ENCODE results near the gene FOXC1. TPM values are rescaled to one million over a fixed set of nuclear protein-coding genes. Genes with fewer than 3 reads are reported as not detected.

The FOXC1 gene
- total RNA-seq, 1 donor from 2014 or later: 2.3 TPM

DNA sequence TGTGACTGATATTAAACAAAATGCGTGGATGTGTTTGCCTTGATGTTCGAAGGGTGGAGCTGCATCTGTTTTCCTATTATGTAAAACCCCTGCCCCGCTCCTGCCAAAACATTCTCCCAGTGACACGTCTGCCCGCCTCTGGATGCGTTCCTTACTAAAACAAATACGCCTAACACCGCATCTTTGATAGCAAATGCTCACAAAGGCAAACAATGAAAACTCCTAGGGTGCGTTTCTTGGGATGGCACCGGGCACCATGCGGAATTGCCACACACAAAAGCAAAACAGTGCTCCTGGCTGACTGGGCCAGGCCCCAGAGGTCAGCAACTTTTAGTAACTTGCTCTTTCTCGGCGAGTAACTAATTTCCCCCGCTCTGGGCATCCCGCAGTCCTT, 9.0 kb upstream of the FOXC1 start:
- DNase-seq (no peak), ATAC-seq (no peak)
- peaks cover 23% of the 10 kb centered on the region for H3K4me1 ChIP-seq
- H3K36me3 ChIP-seq: no peaks in the 10 kb centered on the region
- H3K27me3 ChIP-seq (ENCODE audit: low read depth): peaks cover 79% of the 10 kb centered on the region
- no peak overlapping the region for H3K27ac ChIP-seq
- TF ChIP-seq, protein P1, sequence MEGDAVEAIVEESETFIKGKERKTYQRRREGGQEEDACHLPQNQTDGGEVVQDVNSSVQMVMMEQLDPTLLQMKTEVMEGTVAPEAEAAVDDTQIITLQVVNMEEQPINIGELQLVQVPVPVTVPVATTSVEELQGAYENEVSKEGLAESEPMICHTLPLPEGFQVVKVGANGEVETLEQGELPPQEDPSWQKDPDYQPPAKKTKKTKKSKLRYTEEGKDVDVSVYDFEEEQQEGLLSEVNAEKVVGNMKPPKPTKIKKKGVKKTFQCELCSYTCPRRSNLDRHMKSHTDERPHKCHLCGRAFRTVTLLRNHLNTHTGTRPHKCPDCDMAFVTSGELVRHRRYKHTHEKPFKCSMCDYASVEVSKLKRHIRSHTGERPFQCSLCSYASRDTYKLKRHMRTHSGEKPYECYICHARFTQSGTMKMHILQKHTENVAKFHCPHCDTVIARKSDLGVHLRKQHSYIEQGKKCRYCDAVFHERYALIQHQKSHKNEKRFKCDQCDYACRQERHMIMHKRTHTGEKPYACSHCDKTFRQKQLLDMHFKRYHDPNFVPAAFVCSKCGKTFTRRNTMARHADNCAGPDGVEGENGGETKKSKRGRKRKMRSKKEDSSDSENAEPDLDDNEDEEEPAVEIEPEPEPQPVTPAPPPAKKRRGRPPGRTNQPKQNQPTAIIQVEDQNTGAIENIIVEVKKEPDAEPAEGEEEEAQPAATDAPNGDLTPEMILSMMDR (IDR thresholded peaks at IDR 0.05): no peak
- intact Hi-C loops (cut with DNase I): loop anchor here (10.0 kb wide), 1 partner anchor 594 kb away; no protein-coding TSS in a partner anchor
- H3K9me3 ChIP-seq: no peaks in the 10 kb centered on the region
- no peak overlapping the region for H3K4me3 ChIP-seq

DNA sequence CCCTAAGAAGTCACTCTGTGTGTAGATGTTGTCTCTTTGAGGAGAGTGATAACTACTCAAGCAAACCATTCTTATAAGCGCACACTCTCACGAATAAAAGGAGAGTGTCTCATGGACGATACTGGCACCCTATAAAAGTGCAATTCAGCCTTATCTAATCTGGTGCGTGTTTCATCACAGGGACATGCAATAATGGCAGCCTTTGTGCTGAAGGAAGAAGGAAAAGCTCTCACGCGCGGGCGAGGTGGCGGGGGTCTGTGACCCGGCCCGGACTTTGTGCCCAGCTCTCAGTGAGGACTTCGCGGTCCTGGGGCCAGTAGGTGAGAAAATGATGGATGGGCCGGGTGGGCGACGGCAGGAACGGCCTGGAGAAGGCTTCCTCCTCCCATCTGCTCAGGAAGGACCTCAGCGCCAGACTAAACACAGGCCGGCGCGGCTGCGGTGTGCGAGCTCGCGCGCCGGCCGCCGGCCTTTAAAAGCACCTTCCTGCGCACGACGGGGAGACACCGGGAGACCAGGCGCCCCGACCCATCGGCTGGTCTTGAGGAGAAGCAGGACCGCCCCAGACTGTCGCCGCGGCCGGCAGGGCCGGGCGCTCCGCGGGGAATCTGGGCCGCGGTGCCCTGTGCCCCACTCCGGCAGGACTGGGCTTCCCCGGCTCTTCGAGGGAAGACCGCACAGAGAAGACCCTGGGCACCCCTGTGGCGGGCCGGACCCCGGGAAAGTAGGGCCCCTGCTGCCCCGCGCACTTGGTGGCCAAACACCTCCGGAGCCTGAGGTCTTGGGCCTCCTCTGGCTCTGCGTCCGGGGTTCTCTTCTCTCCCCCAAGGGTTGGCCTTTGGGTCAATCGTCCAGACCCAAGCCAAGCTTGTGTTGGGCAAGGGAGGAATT, 8.3 kb upstream of the FOXC1 start:
- H3K27me3 ChIP-seq (ENCODE audit: low read depth): peaks cover 81% of the 10 kb centered on the region

DNA sequence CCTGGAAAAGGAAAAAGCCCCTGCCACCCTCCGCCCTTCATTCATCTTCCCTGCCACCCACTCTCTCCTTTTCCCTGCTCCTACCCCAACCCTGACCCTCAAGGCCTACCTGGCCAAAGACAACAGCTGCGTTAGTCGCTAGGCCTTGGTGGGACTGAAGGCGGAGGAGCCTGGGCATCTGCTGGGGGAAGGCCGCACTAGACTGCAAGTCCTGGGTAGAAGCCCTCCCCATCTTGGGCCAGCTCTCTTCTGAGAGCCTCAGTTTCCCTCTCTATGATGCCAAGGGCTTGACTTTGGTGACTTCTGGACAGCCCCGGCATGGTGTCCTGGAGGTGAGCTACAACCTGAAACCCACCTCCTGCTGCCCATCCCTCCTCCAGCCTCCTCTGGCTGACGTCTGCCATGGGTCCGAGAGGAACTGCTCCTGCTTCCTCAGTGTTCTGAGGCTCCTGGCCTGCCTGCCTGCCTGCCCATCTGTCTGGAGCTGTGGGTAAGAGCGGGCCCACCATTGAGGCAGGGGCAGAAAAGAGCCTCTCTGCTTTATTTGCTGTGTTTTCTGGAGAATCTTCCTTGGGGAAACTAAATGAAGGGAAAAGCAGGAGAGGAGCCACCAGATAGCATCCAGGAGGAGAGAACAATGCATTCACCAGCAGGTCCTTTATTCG, 7.5 kb upstream of the FOXC1 start:
- DNase-seq: no peak
- no peak for ATAC-seq
- peaks cover 89% of the 10 kb centered on the region for H3K27me3 ChIP-seq (ENCODE audit: low read depth)

More for the DNA sequence above, 8.3 kb upstream of the FOXC1 start:
- TF ChIP-seq, protein P1 (IDR thresholded peaks at IDR 0.05): no peak
- intact Hi-C loops (cut with DNase I): loop anchor here (10.0 kb wide), 1 partner anchor 593 kb away; no protein-coding TSS in a partner anchor
- peaks cover 23% of the 10 kb centered on the region for H3K4me1 ChIP-seq
- H3K27ac ChIP-seq: no peak overlapping the region
- DNase-seq: no peak
- no peak overlapping the region for H3K4me3 ChIP-seq
- no peaks in the 10 kb centered on the region for H3K36me3 ChIP-seq
- ATAC-seq: no peak
- H3K9me3 ChIP-seq: no peaks in the 10 kb centered on the region

GRCh38 chr6:1603708-1604107, 6.0 kb upstream of the FOXC1 start:
- no peak overlapping the region for H3K4me3 ChIP-seq
- TF ChIP-seq, protein P1 (IDR thresholded peaks at IDR 0.05): no peak
- no peak for DNase-seq
- intact Hi-C loops (cut with DNase I): loop anchor here (10.0 kb wide), 1 partner anchor 591 kb away; no protein-coding TSS in a partner anchor
- H3K9me3 ChIP-seq: no peaks in the 10 kb centered on the region
- H3K27ac ChIP-seq: no peak overlapping the region
- no peak for ATAC-seq
- H3K36me3 ChIP-seq: no peaks in the 10 kb centered on the region
- peaks cover 44% of the 10 kb centered on the region for H3K4me1 ChIP-seq
- H3K27me3 ChIP-seq (ENCODE audit: low read depth): peaks cover 97% of the 10 kb centered on the region

More for the DNA sequence above, 7.5 kb upstream of the FOXC1 start:
- TF ChIP-seq, protein P1 (IDR thresholded peaks at IDR 0.05): no peak
- Histone ChIP-seq H3K4me3 (no peak overlapping the region), H3K27ac (no peak overlapping the region), H3K9me3 (no peaks in the 10 kb centered on the region), H3K36me3 (no peaks in the 10 kb centered on the region), H3K4me1 (peaks cover 29% of the 10 kb centered on the region)
- intact Hi-C loops (cut with DNase I): loop anchor here (10.0 kb wide), 1 partner anchor 593 kb away; no protein-coding TSS in a partner anchor

DNA sequence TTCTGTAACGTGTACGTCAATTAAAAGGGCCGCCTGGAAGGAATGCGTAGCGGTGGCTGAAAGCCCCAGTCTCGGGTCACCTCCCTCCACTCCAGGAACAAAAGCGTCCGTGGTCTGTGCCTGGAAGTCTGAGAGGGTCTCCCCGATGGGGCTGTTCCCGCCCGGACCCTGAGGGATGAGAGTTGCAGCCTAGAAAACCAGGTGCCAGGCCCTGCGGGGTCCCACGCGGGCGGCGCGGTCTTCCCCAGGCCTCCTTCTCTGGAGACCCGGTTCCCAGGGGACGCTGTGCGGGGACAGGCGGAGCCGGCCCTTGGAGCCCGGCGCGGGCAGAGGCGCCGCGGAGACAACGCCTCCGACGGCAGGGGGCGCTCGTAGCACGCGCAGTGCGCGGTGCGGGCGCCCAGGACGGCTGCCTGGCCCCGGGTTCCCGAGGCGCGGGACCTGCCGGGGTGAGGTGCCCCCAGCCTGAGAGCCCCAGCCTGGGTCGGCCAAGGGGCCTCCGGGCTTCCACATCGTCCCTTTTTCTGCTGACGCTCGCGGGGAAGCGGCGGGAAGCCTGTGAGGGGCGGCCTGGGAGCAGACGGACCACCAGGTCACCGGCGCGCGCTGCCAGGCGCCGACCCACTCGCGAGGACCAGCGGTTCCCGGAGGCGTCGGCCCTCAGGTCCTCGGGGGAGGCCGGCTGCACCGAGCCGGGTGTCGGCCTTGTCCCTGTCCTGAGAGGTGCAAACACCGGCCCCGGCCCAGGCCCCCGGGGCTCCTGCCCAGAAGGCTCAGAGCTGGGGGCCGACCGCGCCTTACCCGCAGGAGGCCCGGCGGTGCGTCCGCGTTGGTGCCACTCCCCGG, 5.3 kb upstream of the FOXC1 start:
- Histone ChIP-seq H3K36me3 (no peaks in the 10 kb centered on the region), H3K4me3 (peak overlapping the region; percentile 52), H3K9me3 (no peaks in the 10 kb centered on the region), H3K27ac (no peak overlapping the region), H3K4me1 (peaks cover 49% of the 10 kb centered on the region), H3K27me3 (ENCODE audit: low read depth) (peaks cover 97% of the 10 kb centered on the region)
- TF ChIP-seq, protein P1 (IDR thresholded peaks at IDR 0.05): peak; percentile 95
- peak; percentile 74 for DNase-seq
- intact Hi-C loops (cut with DNase I): loop anchor here (10.0 kb wide), 1 partner anchor 590 kb away; no protein-coding TSS in a partner anchor
- ATAC-seq: peak; percentile 91 to 94

Data from lower lobe of right lung (tissue), 2 donors.